Trophoblast cell (in vitro differentiated cells and primary cell): ENCODE measurements around the gene OAF.

Experiments used
- DNase-seq, 2 donors: peaks; one replicate each; pipeline ENCODE4 v3.0.0-alpha.2; 2016
- H2AFZ ChIP-seq: 2 replicates; pipeline ENCODE4 v1.6.1; 2013; ENCODE audit warnings: low read length, moderate library complexity, mild to moderate bottlenecking; ENCODE audit not compliant: insufficient read depth, poor library complexity
- H2AK5ac ChIP-seq: 2 replicates; pipeline ENCODE4 v1.6.1; 2013; ENCODE audit warnings: mild to moderate bottlenecking, low read length
- H2BK120ac ChIP-seq: 2 replicates; pipeline ENCODE4 v1.6.1; 2013; ENCODE audit warnings: low read length, mild to moderate bottlenecking, moderate library complexity; ENCODE audit not compliant: insufficient read depth, poor library complexity
- H2BK12ac ChIP-seq: 2 replicates; pipeline ENCODE4 v1.6.1; 2013; ENCODE audit warnings: mild to moderate bottlenecking, low read length, moderate library complexity
- H2BK5ac ChIP-seq: 2 replicates; pipeline ENCODE4 v1.6.1; 2013; ENCODE audit warnings: low read length, low read depth, moderate library complexity, mild to moderate bottlenecking; ENCODE audit not compliant: poor library complexity
- H3K14ac ChIP-seq: 2 replicates; pipeline ENCODE4 v1.6.1; 2013; ENCODE audit warnings: mild to moderate bottlenecking, low read length
- H3K18ac ChIP-seq: 2 replicates; pipeline ENCODE4 v1.6.1; 2013; ENCODE audit warnings: mild to moderate bottlenecking, low read length
- H3K23ac ChIP-seq: 2 replicates; pipeline ENCODE4 v1.6.1; 2013; ENCODE audit warnings: low read length
- H3K27ac ChIP-seq: 2 replicates; pipeline ENCODE4 v1.5.1; 2013; ENCODE audit warnings: low read depth, mild to moderate bottlenecking, inconsistent platforms, low read length, moderate library complexity
- H3K27me3 ChIP-seq: 2 replicates; pipeline ENCODE4 v1.6.1; 2013; ENCODE audit warnings: inconsistent platforms, mild to moderate bottlenecking, low read length, moderate library complexity; ENCODE audit not compliant: insufficient read depth
- H3K36me3 ChIP-seq, 2 experiments: 1 replicate in 1 of 2; 2 replicates in 1 of 2; pipeline ENCODE4 v1.6.1; 2013; ENCODE audit warnings: low read length in 2 of 2, mild to moderate bottlenecking in 2 of 2, moderate library complexity in 1 of 2; ENCODE audit not compliant: insufficient read depth in 2 of 2, control insufficient read depth in 1 of 2
- H3K4ac ChIP-seq: 2 replicates; pipeline ENCODE4 v1.6.1; 2013; ENCODE audit warnings: low read depth, mild to moderate bottlenecking, low read length, moderate library complexity
- H3K4me1 ChIP-seq, 2 experiments: 1 replicate in 1 of 2; 2 replicates in 1 of 2; pipeline ENCODE4 v1.6.1; 2013; ENCODE audit warnings: low read length in 2 of 2, mild to moderate bottlenecking in 2 of 2, moderate library complexity in 1 of 2; ENCODE audit not compliant: insufficient read depth in 2 of 2, control insufficient read depth in 1 of 2
- H3K4me2 ChIP-seq: 2 replicates; pipeline ENCODE4 v1.6.1; 2013; ENCODE audit warnings: inconsistent platforms, mild to moderate bottlenecking, low read length, moderate library complexity
- H3K4me3 ChIP-seq: 2 replicates; pipeline ENCODE4 v1.5.1; 2013; ENCODE audit warnings: mild to moderate bottlenecking, low read depth, low read length, inconsistent platforms
- H3K79me1 ChIP-seq: one replicate; pipeline ENCODE4 v1.6.1; 2013; ENCODE audit warnings: low read length
- H3K79me2 ChIP-seq: 2 replicates; pipeline ENCODE4 v1.6.1; 2013; ENCODE audit warnings: low read length, mild to moderate bottlenecking; ENCODE audit not compliant: control insufficient read depth, insufficient read depth, poor library complexity
- H3K9ac ChIP-seq: 2 replicates; pipeline ENCODE4 v1.6.1; 2013; ENCODE audit warnings: mild to moderate bottlenecking, low read length
- H3K9me3 ChIP-seq: 2 replicates; pipeline ENCODE4 v1.6.1; 2013; ENCODE audit warnings: low read depth, mild to moderate bottlenecking, control low read depth, inconsistent platforms, low read length; ENCODE audit not compliant: insufficient read depth
- H4K12ac ChIP-seq: 2 replicates; pipeline ENCODE4 v1.6.1; 2013; ENCODE audit warnings: low read depth, mild to moderate bottlenecking, low read length, moderate library complexity
- H4K8ac ChIP-seq: 2 replicates; pipeline ENCODE4 v1.6.1; 2013; ENCODE audit warnings: low read depth, mild to moderate bottlenecking, low read length, moderate library complexity
- H4K91ac ChIP-seq: one replicate; pipeline ENCODE4 v1.6.1; 2013; ENCODE audit warnings: low read depth, mild to moderate bottlenecking, low read length, moderate library complexity
- WGBS: extraction: QIAGEN DNeasy Blood & Tissue Kit; methylation state at CpG from one replicate; pipeline ENCODE4 v1.1.7; 2013; ENCODE audit warnings: missing lambda C conversion rate; ENCODE audit not compliant: insufficient read length, insufficient coverage; ENCODE audit errors: extremely low coverage; 5-methylcytosine and 5-hydroxymethylcytosine counted together

The OAF gene

GRCh38 chr11:120185706-120186455 is 25.0 kb upstream of the OAF start:
- H3K18ac ChIP-seq = no peak overlapping the region
- H3K27me3 ChIP-seq = no peaks in the 10 kb centered on the region
- H3K14ac ChIP-seq = no peak overlapping the region
- no peak for DNase-seq
- H2BK5ac ChIP-seq = no peak overlapping the region
- no peak overlapping the region for H3K4me3 ChIP-seq
- H3K9me3 ChIP-seq = peaks cover 4% of the 10 kb centered on the region
- H2AFZ ChIP-seq = no peak overlapping the region
- H2BK120ac ChIP-seq = no peak overlapping the region
- H3K4me1 ChIP-seq = peaks cover 0 to 1% of the 10 kb centered on the region in 2 experiments
- no peaks in the 10 kb centered on the region for H3K79me2 ChIP-seq
- no peaks in the 10 kb centered on the region for H3K36me3 ChIP-seq
- H3K27ac ChIP-seq = no peak overlapping the region
- H4K12ac ChIP-seq = no peak overlapping the region
- no peak overlapping the region for H3K4me2 ChIP-seq
- H2AK5ac ChIP-seq = no peak overlapping the region
- H3K4ac ChIP-seq = no peak overlapping the region
- H3K23ac ChIP-seq = no peak overlapping the region
- WGBS = no CpG with 5 or more reads among the region's 3 CpGs
- no peak overlapping the region for H3K9ac ChIP-seq
- H4K8ac ChIP-seq = no peak overlapping the region
- H2BK12ac ChIP-seq = no peak overlapping the region
- no peaks in the 10 kb centered on the region for H3K79me1 ChIP-seq
- H4K91ac ChIP-seq = no peak overlapping the region

GRCh38 chr11:120186456-120186773 is 24.4 kb upstream of the OAF start:
- H4K8ac ChIP-seq = no peak overlapping the region
- no peak overlapping the region for H3K14ac ChIP-seq
- no peaks in the 10 kb centered on the region for H3K36me3 ChIP-seq
- H4K12ac ChIP-seq = no peak overlapping the region
- no peaks in the 10 kb centered on the region for H3K79me1 ChIP-seq
- no peak overlapping the region for H3K4me2 ChIP-seq
- no peak overlapping the region for H3K4me3 ChIP-seq
- H3K4ac ChIP-seq = no peak overlapping the region
- H3K18ac ChIP-seq = no peak overlapping the region
- peaks cover 4% of the 10 kb centered on the region for H3K9me3 ChIP-seq
- H2BK120ac ChIP-seq = no peak overlapping the region
- no peaks in the 10 kb centered on the region for H3K79me2 ChIP-seq
- H3K4me1 ChIP-seq = no peaks in the 10 kb centered on the region
- H3K23ac ChIP-seq = no peak overlapping the region
- no peak overlapping the region for H2BK12ac ChIP-seq
- H4K91ac ChIP-seq = no peak overlapping the region
- H2AK5ac ChIP-seq = no peak overlapping the region
- H2BK5ac ChIP-seq = no peak overlapping the region
- H3K27ac ChIP-seq = no peak overlapping the region
- no peak overlapping the region for H2AFZ ChIP-seq
- no peak for DNase-seq
- no peak overlapping the region for H3K9ac ChIP-seq
- no peaks in the 10 kb centered on the region for H3K27me3 ChIP-seq

- H3K9ac ChIP-seq = no peak overlapping the region
- no peak overlapping the region for H3K4me3 ChIP-seq
- WGBS = no CpG with 5 or more reads among the region's 17 CpGs
- no peak overlapping the region for H3K27ac ChIP-seq
- H3K4me2 ChIP-seq = no peak overlapping the region
- no peak overlapping the region for H3K14ac ChIP-seq
- no peak overlapping the region for H2BK12ac ChIP-seq
- no peak overlapping the region for H2BK120ac ChIP-seq
- no peak overlapping the region for H2AFZ ChIP-seq
- no peaks in the 10 kb centered on the region for H3K79me1 ChIP-seq
- no peak overlapping the region for H3K23ac ChIP-seq
- H3K79me2 ChIP-seq = no peaks in the 10 kb centered on the region
- no peak overlapping the region for H3K4ac ChIP-seq
- H4K91ac ChIP-seq = no peak overlapping the region
- no peak overlapping the region for H2AK5ac ChIP-seq
- no peak overlapping the region for H4K8ac ChIP-seq
- no peaks in the 10 kb centered on the region for H3K36me3 ChIP-seq
- no peaks in the 10 kb centered on the region for H3K4me1 ChIP-seq
- no peak for DNase-seq
- no peak overlapping the region for H2BK5ac ChIP-seq
- peaks cover 4% of the 10 kb centered on the region for H3K9me3 ChIP-seq
- H3K27me3 ChIP-seq = no peaks in the 10 kb centered on the region
- no peak overlapping the region for H4K12ac ChIP-seq
- H3K18ac ChIP-seq = no peak overlapping the region
Measured at GRCh38 chr11:120186774-120187591, 23.8 kb upstream of the OAF start.

- Histone ChIP-seq H2AK5ac (no peak overlapping the region), H3K4ac (no peak overlapping the region), H3K79me1 (no peaks in the 10 kb centered on the region), H3K27me3 (no peaks in the 10 kb centered on the region), H3K4me2 (no peak overlapping the region), H3K27ac (no peak overlapping the region), H2BK120ac (no peak overlapping the region), H3K23ac (no peak overlapping the region), H3K9ac (no peak overlapping the region), H4K12ac (no peak overlapping the region), H2AFZ (no peak overlapping the region), H2BK12ac (no peak overlapping the region), H3K36me3 (no peaks in the 10 kb centered on the region), H3K14ac (no peak overlapping the region), H4K8ac (no peak overlapping the region), H4K91ac (no peak overlapping the region), H3K18ac (no peak overlapping the region), H3K79me2 (no peaks in the 10 kb centered on the region), H3K4me3 (peak overlapping the region; percentile 43), H3K9me3 (peaks cover 4% of the 10 kb centered on the region), H2BK5ac (no peak overlapping the region), H3K4me1 (no peaks in the 10 kb centered on the region)
- WGBS = no CpG with 5 or more reads among the region's 5 CpGs
- no peak for DNase-seq
Measured at GRCh38 chr11:120188371-120188770, 22.5 kb upstream of the OAF start.
